AG04450 (cell line): ENCODE data around the gene NINL. TPM values are rescaled to one million over a fixed set of nuclear protein-coding genes. Genes with fewer than 3 reads are reported as not detected.

Experiments
- CTCF ChIA-PET: fragments of 300-600, 350-600 bp; formaldehyde crosslinking; extraction: SDS; loops from one replicate; lab custom pipeline; 2022; ENCODE audit warnings: antibody characterized with exemption, inconsistent platforms; lab: Charles Lee
- POLR2A ChIA-PET: fragments of 350-600 bp; formaldehyde crosslinking; extraction: SDS; loops from one replicate; lab custom pipeline; 2021; ENCODE audit warnings: antibody characterized with exemption, inconsistent platforms; lab: Yijun Ruan, JAX
- DNase-seq: peaks from one replicate; pipeline ENCODE4 v3.0.0-alpha.2; 2011; ENCODE audit warnings: low read depth, low spot score
- H3K27ac ChIP-seq: one replicate; pipeline ENCODE4 v1.5.1; 2012; ENCODE audit warnings: low read depth, low read length, control low read depth
- H3K27me3 ChIP-seq: one replicate; pipeline ENCODE4 v1.6.0; 2012; ENCODE audit warnings: low read length; ENCODE audit not compliant: control insufficient read depth, insufficient read depth
- H3K4me3 ChIP-seq: 2 replicates; pipeline ENCODE4 v1.5.1; 2011; ENCODE audit warnings: mild to moderate bottlenecking, low read depth, low read length, control low read depth
- H3K9me3 ChIP-seq: 2 replicates; pipeline ENCODE4 v1.5.1; 2012; ENCODE audit warnings: low read length; ENCODE audit not compliant: control insufficient read depth, insufficient read depth
- polyA plus RNA-seq: library from polyadenylated mRNA; depleted of rRNA; stranded (reverse); fragments of >200 nt; gene quantifications from 2 replicates; pipeline ENCODE4 v1.2.3, GENCODE V29; 2011
- TF ChIP-seq, protein P1 (sequence below): IDR thresholded peaks from 2 replicates; pipeline ENCODE4 v1.5.1; 2011; ENCODE audit warnings: low read depth, low read length, control low read depth, inconsistent platforms

NINL gene
- polyA plus RNA-seq, 1 experiment, result 10.4 TPM

- ChIA-PET POLR2A (no interaction called here), CTCF (no interaction called here)
- Histone ChIP-seq H3K27ac (no peak overlapping the region), H3K27me3 (no peaks in the 10 kb centered on the region), H3K4me3 (no peak overlapping the region), H3K9me3 (no peaks in the 10 kb centered on the region)
- TF ChIP-seq, protein P1, sequence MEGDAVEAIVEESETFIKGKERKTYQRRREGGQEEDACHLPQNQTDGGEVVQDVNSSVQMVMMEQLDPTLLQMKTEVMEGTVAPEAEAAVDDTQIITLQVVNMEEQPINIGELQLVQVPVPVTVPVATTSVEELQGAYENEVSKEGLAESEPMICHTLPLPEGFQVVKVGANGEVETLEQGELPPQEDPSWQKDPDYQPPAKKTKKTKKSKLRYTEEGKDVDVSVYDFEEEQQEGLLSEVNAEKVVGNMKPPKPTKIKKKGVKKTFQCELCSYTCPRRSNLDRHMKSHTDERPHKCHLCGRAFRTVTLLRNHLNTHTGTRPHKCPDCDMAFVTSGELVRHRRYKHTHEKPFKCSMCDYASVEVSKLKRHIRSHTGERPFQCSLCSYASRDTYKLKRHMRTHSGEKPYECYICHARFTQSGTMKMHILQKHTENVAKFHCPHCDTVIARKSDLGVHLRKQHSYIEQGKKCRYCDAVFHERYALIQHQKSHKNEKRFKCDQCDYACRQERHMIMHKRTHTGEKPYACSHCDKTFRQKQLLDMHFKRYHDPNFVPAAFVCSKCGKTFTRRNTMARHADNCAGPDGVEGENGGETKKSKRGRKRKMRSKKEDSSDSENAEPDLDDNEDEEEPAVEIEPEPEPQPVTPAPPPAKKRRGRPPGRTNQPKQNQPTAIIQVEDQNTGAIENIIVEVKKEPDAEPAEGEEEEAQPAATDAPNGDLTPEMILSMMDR, result no peak
- DNase-seq, result no peak
Measured at GRCh38 chr20:25454153-25454900, 131.0 kb downstream of the NINL start.

- no peaks in the 10 kb centered on the region for H3K9me3 ChIP-seq
- H3K27ac ChIP-seq, result no peak overlapping the region
- CTCF ChIA-PET, result no interaction called here
- DNase-seq, result no peak
- H3K27me3 ChIP-seq, result no peaks in the 10 kb centered on the region
- no peak overlapping the region for H3K4me3 ChIP-seq
- POLR2A ChIA-PET, result no interaction called here
- TF ChIP-seq, protein P1, result no peak
Measured at GRCh38 chr20:25453035-25453810, 132.1 kb downstream of the NINL start.

- H3K9me3 ChIP-seq, result no peaks in the 10 kb centered on the region
- no peak overlapping the region for H3K27ac ChIP-seq
- CTCF ChIA-PET, result no interaction called here
- TF ChIP-seq, protein P1, result no peak
- no peak for DNase-seq
- no peak overlapping the region for H3K4me3 ChIP-seq
- POLR2A ChIA-PET, result no interaction called here
- H3K27me3 ChIP-seq, result no peaks in the 10 kb centered on the region
Measured at GRCh38 chr20:25452333-25452732, 133.0 kb downstream of the NINL start.

DNA sequence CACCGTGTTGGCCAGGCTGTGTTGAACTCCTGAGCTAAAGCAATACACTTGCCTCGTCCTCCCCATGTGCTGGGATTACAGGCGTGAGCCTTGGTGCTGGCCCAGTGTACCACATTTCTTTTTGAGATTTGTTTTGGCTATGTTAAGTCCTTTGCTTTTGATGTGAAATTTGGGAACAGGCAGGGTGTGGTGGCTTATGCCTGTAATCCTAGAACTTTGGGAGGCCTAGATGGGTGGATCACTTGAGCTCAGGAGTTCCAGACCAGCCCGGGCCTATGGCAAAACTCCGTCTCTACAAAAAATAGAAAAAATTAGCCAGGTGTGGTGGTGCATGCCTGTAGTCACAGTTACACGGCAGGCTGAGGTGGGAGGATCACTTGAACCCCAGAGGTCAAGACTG is 137.7 kb downstream of the NINL start:
- TF ChIP-seq, protein P1, result no peak
- no peaks in the 10 kb centered on the region for H3K27me3 ChIP-seq
- ChIA-PET CTCF (no interaction called here), POLR2A (no interaction called here)
- H3K4me3 ChIP-seq, result no peak overlapping the region
- no peak overlapping the region for H3K27ac ChIP-seq
- no peak for DNase-seq
- H3K9me3 ChIP-seq, result no peaks in the 10 kb centered on the region

- no peak overlapping the region for H3K4me3 ChIP-seq
- TF ChIP-seq, protein P1, result no peak
- no peaks in the 10 kb centered on the region for H3K9me3 ChIP-seq
- no peak for DNase-seq
- H3K27ac ChIP-seq, result no peak overlapping the region
- POLR2A ChIA-PET, result interaction anchor here (0.6 kb wide), 1 partner anchor 183 kb away, joined by 3 read pairs; no protein-coding TSS in a partner anchor
- no peaks in the 10 kb centered on the region for H3K27me3 ChIP-seq
- CTCF ChIA-PET, result no interaction called here
Measured at GRCh38 chr20:25444556-25444955, 140.8 kb downstream of the NINL start.
